A673 (cell line): ENCODE measurements around the gene PTPN22.

ENCODE experiments used
- CTCF ChIP-seq: fragments of 300-800, 200-600 bp; sonication (generic); conservative IDR thresholded peaks from 2 replicates; pipeline ENCODE4 v1.5.1; 2017; ENCODE audit warnings: low read depth, mild to moderate bottlenecking, antibody characterized with exemption, low read length, moderate library complexity, mixed read lengths
- EZH2 ChIP-seq: fragments of 200-600 bp; sonication (generic); IDR thresholded peaks from 2 replicates; pipeline ENCODE4 v1.6.1; 2017; ENCODE audit warnings: borderline replicate concordance, low read depth, mild to moderate bottlenecking, mixed read lengths, antibody characterized with exemption, low read length; ENCODE audit not compliant: poor library complexity, severe bottlenecking

GRCh38 chr1:113856401-113856790 lies 15.1 kb downstream of the PTPN22 start:
- TF ChIP-seq CTCF (no peak), EZH2 (no peak)
